T-cell (primary cell): ENCODE measurements around the gene SLC22A14. TPM values are rescaled to one million over a fixed set of nuclear protein-coding genes. Genes with fewer than 3 reads are reported as not detected.
A peak's percentile ranks its signal among the peaks of the same experiment; 100 is the strongest.
"Not testable (repeated sequence)": the region's sequence is repeated elsewhere in the genome, so short reads cannot be mapped to it uniquely, and the experiment has no call there.

Experiments
- ATAC-seq, 4 experiments: fragments of 200-7000 bp in 3 of 4; fragments of 150-1000 bp in 1 of 4; cut with Tn5 transposase; replicated peaks in 1 of 4; 1 replicate in 3 of 4; 2 replicates in 1 of 4; pipeline ENCODE4 v1.10.0; 2021; ENCODE audit warnings: moderate library complexity in 3 of 4, mild to moderate bottlenecking in 2 of 4, moderate number of reproducible peaks in 1 of 4
- CTCF ChIA-PET, 2 donors: fragments of 300-600 bp; sonication (Branson Sonifier 250); formaldehyde crosslinking; loops; one replicate each; lab custom pipeline; 2022; ENCODE audit warnings: antibody characterized with exemption in 2 of 2; lab: Charles Lee
- POLR2A ChIA-PET, 2 donors: fragments of 300-600 bp; sonication (Branson Sonifier 250); formaldehyde crosslinking; loops; one replicate each; lab custom pipeline; 2022; ENCODE audit warnings: antibody characterized with exemption in 2 of 2; lab: Charles Lee
- DNase-seq, 35 experiments: peaks; one replicate each; pipeline versions ENCODE4 v3.0.0 to v3.0.0-alpha.2; 2013 to 2023
- H3K27ac ChIP-seq: one replicate; pipeline ENCODE4 v1.5.1; 2013; ENCODE audit warnings: low read length
- H3K27me3 ChIP-seq, 2 experiments: replicated peaks in 1 of 2; 1 replicate in 1 of 2; 2 replicates in 1 of 2; pipeline versions ENCODE4 v1.6.1 to v1.7.0; 2013; ENCODE audit warnings: low read length in 1 of 2, mixed read lengths in 1 of 2; ENCODE audit not compliant: control insufficient read depth in 2 of 2, insufficient read depth in 2 of 2; ENCODE audit errors: extremely low read depth in 1 of 2
- H3K36me3 ChIP-seq, 2 donors: 1 replicate in 1 of 2; 2 replicates in 1 of 2; pipeline versions ENCODE4 v1.6.1 to v1.7.0; 2013; ENCODE audit warnings: low read length in 1 of 2; ENCODE audit not compliant: control insufficient read depth in 2 of 2, insufficient read depth in 1 of 2; ENCODE audit errors: extremely low read depth in 1 of 2
- H3K4me1 ChIP-seq, 2 experiments: 1 replicate in 1 of 2; 2 replicates in 1 of 2; pipeline versions ENCODE4 v1.6.1 to v1.7.0; 2013; ENCODE audit warnings: low read length in 2 of 2, mixed read lengths in 1 of 2; ENCODE audit not compliant: insufficient read depth in 2 of 2, control insufficient read depth in 1 of 2; ENCODE audit errors: extremely low read depth in 1 of 2
- H3K4me3 ChIP-seq, 2 donors: 1 replicate in 1 of 2; 2 replicates in 1 of 2; pipeline versions ENCODE4 v1.5.1 to v1.7.0; 2013; ENCODE audit warnings: mild to moderate bottlenecking in 2 of 2, low read length in 1 of 2, moderate library complexity in 1 of 2; ENCODE audit not compliant: control insufficient read depth in 1 of 2; ENCODE audit errors: extremely low read depth in 1 of 2
- H3K9me3 ChIP-seq: 2 replicates; pipeline ENCODE4 v1.7.0; 2013
- H3K27ac Mint-ChIP-seq, 2 donors: one replicate each; pipeline ENCODE4 v1.8.0; 2020 to 2021; ENCODE audit warnings: mild to moderate bottlenecking in 2 of 2, mixed read lengths in 2 of 2
- H3K27me3 Mint-ChIP-seq, 2 donors: one replicate each; pipeline ENCODE4 v1.8.0; 2021 to 2022; ENCODE audit warnings: mixed read lengths in 2 of 2
- H3K36me3 Mint-ChIP-seq: one replicate; pipeline ENCODE4 v1.8.0; 2021; ENCODE audit warnings: mixed read lengths
- H3K4me1 Mint-ChIP-seq, 3 donors: one replicate each; pipeline ENCODE4 v1.8.0; 2020 to 2022; ENCODE audit warnings: mixed read lengths in 3 of 3, mild to moderate bottlenecking in 1 of 3
- H3K4me3 Mint-ChIP-seq, 3 donors: one replicate each; pipeline ENCODE4 v1.8.0; 2020 to 2022; ENCODE audit warnings: mild to moderate bottlenecking in 3 of 3, mixed read lengths in 3 of 3, moderate library complexity in 3 of 3
- H3K9me3 Mint-ChIP-seq, 3 donors: one replicate each; pipeline ENCODE4 v1.8.0; 2020 to 2022; ENCODE audit warnings: mixed read lengths in 3 of 3
- WGBS: methylation state at CpG from one replicate; pipeline ENCODE4 v1.1.5; 2013; ENCODE audit warnings: missing lambda C conversion rate; ENCODE audit not compliant: insufficient coverage; 5-methylcytosine and 5-hydroxymethylcytosine counted together
- total RNA-seq, 35 experiments: library from RNA in 6 of 35; stranded (reverse) in 6 of 35; fragments of 120-200 nt in 1 of 35; gene quantifications; one replicate each; pipeline versions ENCODE4 v1.2.1 to v1.2.4 and lab custom pipeline; 2013 to 2026

The SLC22A14 gene
- total RNA-seq, 5 donors from 2014 or later (not counting 1 experiment from before 2014, with no cell fraction given) = 0.10 TPM; not detected in 4

DNA sequence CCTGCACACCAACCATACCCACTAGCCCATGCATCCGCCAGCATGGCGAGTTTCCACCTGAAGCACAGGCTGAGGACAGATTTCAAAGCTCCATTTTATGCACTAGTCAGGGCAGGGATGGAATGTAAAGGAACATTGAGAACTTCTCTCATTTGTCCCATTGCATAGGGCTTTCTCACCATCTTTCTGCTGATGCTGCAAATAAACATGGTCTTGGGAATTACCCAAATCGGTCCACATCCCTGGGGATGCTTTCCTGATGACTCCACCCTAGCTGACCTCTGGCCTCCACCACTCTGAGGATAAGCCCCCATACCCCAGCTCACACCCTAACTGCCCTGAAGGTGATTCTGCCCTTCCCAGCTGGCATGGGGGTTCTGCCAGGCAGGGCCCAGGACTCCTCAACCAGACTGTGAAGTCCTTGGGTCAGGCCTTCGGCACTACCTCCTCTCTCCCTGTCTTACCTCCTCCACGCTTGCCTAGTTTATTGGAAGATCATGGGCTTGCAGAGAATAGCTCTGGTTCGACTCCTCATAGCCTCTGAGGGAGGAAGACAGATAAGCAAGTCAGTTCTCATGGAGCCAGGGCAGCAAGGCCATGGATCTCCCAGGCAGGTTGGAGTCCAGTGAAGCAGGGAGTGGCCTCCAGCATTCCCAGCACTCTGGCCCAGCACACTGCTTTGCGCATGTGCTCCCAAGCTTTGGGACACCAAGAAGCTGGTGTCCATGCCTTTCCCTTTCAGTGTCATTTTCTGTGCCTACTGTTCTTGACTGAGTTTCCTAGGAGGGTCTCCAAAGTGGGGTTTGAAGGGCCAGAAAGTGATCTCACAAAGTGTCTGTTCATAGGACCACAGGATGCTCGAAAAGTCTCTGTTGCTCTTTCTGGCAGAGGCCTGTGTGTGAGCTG is 36.9 kb downstream of the SLC22A14 start:
- H3K27ac ChIP-seq = no peak overlapping the region
- no peaks in the 10 kb centered on the region for H3K36me3 ChIP-seq
- Mint-ChIP-seq H3K27me3 (no peaks in the 10 kb centered on the region), H3K27ac (no peak overlapping the region), H3K36me3 (no peaks in the 10 kb centered on the region), H3K9me3 (peaks cover 0 to 10% (median 4%) of the 10 kb centered on the region in 3 donors), H3K4me1 (no peaks in the 10 kb centered on the region), H3K4me3 (no peak overlapping the region)
- H3K9me3 ChIP-seq = no peaks in the 10 kb centered on the region
- POLR2A ChIA-PET = no interaction called here
- ATAC-seq (no peak), DNase-seq (no peak)
- WGBS = 67% methylated on average over 3 of the region's 8 CpGs
- no peak overlapping the region for H3K4me3 ChIP-seq
- peaks cover 0 to 8% of the 10 kb centered on the region in 2 experiments for H3K27me3 ChIP-seq
- no peaks in the 10 kb centered on the region for H3K4me1 ChIP-seq
- CTCF ChIA-PET = interaction anchor here in 1 of 2 donors (0.6 kb wide), 1 partner anchor 9 kb away, joined by 3 read pairs; no protein-coding TSS in a partner anchor

- CTCF ChIA-PET = interaction anchor here (0.5 to 0.6 kb wide), 2 partner anchors 74 to 338 kb away, joined by 3 to 6 read pairs; no protein-coding TSS in a partner anchor
- H3K4me3 Mint-ChIP-seq, ATAC-seq, H3K9me3 ChIP-seq, DNase-seq, H3K9me3 Mint-ChIP-seq, H3K27me3 Mint-ChIP-seq, H3K27ac ChIP-seq, H3K36me3 ChIP-seq, H3K4me1 ChIP-seq, H3K4me1 Mint-ChIP-seq, POLR2A ChIA-PET, H3K4me3 ChIP-seq, H3K36me3 Mint-ChIP-seq: not testable (repeated sequence)
- peaks cover 0 to 13% of the 10 kb centered on the region in 2 experiments for H3K27me3 ChIP-seq
- no CpG with 5 or more reads among the region's 4 CpGs for WGBS
- H3K27ac Mint-ChIP-seq = peak overlapping the region in 1 of 2 donors; percentile 38
Observed at GRCh38 chr3:38320638-38321037, 38.5 kb downstream of the SLC22A14 start.

- CTCF ChIA-PET = no interaction called here
- ATAC-seq = no peak
- no peak overlapping the region for H3K27ac Mint-ChIP-seq
Observed at GRCh38 chr3:38323060-38323459, 41.0 kb downstream of the SLC22A14 start.

GRCh38 chr3:38325256-38325655 is 43.2 kb downstream of the SLC22A14 start:
- peaks cover 0 to 19% of the 10 kb centered on the region in 2 experiments for H3K27me3 ChIP-seq
- Mint-ChIP-seq H3K4me1 (no peaks in the 10 kb centered on the region), H3K27me3 (peaks cover 0 to 23% of the 10 kb centered on the region in 2 donors), H3K27ac (no peak overlapping the region), H3K9me3 (peaks cover 0 to 10% (median 4%) of the 10 kb centered on the region in 3 donors), H3K4me3 (no peak overlapping the region), H3K36me3 (no peaks in the 10 kb centered on the region)
- H3K9me3 ChIP-seq = no peaks in the 10 kb centered on the region
- no peak for ATAC-seq
- no peak overlapping the region for H3K4me3 ChIP-seq
- H3K27ac ChIP-seq = no peak overlapping the region
- CTCF ChIA-PET = no interaction called here
- no CpG with 5 or more reads among the region's 2 CpGs for WGBS
- POLR2A ChIA-PET = no interaction called here
- DNase-seq = no peak
- no peaks in the 10 kb centered on the region for H3K36me3 ChIP-seq
- H3K4me1 ChIP-seq = no peaks in the 10 kb centered on the region

More at GRCh38 chr3:38323060-38323459, 41.0 kb downstream of the SLC22A14 start:
- H3K4me3 Mint-ChIP-seq = no peak overlapping the region
- peaks cover 0 to 19% of the 10 kb centered on the region in 2 donors for H3K27me3 Mint-ChIP-seq
- no CpG with 5 or more reads among the region's 1 CpG for WGBS
- Histone ChIP-seq H3K4me1 (no peaks in the 10 kb centered on the region), H3K9me3 (no peaks in the 10 kb centered on the region), H3K27me3 (peaks cover 0 to 22% of the 10 kb centered on the region in 2 experiments), H3K4me3 (no peak overlapping the region), H3K36me3 (no peaks in the 10 kb centered on the region), H3K27ac (no peak overlapping the region)
- POLR2A ChIA-PET = no interaction called here
- peaks cover 0 to 10% (median 4%) of the 10 kb centered on the region in 3 donors for H3K9me3 Mint-ChIP-seq
- H3K4me1 Mint-ChIP-seq = no peaks in the 10 kb centered on the region
- DNase-seq = no peak
- no peaks in the 10 kb centered on the region for H3K36me3 Mint-ChIP-seq

- Histone ChIP-seq H3K27ac (no peak overlapping the region), H3K9me3 (no peaks in the 10 kb centered on the region), H3K27me3 (peaks cover 0 to 19% of the 10 kb centered on the region in 2 experiments), H3K4me1 (no peaks in the 10 kb centered on the region), H3K4me3 (no peak overlapping the region), H3K36me3 (no peaks in the 10 kb centered on the region)
- ATAC-seq (no peak), DNase-seq (no peak)
- ChIA-PET CTCF (no interaction called here), POLR2A (no interaction called here)
- Mint-ChIP-seq H3K27ac (no peak overlapping the region), H3K9me3 (peaks cover 0 to 4% (median 0%) of the 10 kb centered on the region in 3 donors), H3K4me3 (no peak overlapping the region), H3K4me1 (no peaks in the 10 kb centered on the region), H3K36me3 (no peaks in the 10 kb centered on the region), H3K27me3 (peaks cover 0 to 23% of the 10 kb centered on the region in 2 donors)
Observed at GRCh38 chr3:38327335-38328009, 45.4 kb downstream of the SLC22A14 start.

DNA sequence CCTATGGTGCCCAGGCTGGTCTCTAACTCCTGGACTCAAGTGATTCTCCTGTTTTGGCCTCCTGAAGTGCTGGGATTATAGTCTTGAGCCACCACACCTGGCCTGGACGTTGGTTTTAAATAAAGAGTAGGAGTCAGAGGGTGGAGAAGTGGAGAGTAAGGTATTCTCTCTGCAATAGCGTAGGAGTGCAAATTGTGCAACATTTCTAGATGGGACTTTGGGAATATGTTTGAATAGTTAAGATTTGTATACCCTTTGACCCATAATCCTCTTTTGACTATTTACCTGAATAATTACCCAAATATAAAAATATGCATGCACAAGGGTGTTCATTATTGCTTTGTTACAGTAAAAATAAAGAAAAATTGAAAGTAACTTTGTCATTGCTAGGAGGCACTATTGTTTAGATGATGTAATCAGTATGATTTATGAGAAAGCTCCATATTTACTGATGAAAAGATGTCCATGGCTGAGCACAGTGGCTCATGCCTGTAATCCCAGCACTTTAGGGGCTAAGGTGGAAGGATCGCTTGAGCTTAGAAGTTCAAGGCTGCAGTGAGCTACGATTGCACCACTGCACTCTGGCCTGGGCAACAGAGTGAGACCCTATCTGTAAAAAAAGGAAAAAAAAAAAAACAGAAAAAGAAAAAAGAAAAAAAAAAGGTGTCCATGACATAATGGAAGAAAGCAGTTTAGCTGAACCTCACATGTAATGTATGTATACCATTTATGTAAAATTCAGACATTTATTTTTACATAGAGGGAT is 49.3 kb downstream of the SLC22A14 start:
- Mint-ChIP-seq H3K4me1 (no peaks in the 10 kb centered on the region), H3K27ac (no peak overlapping the region), H3K9me3 (no peaks in the 10 kb centered on the region), H3K27me3 (peaks cover 0 to 18% of the 10 kb centered on the region in 2 donors), H3K36me3 (no peaks in the 10 kb centered on the region), H3K4me3 (no peak overlapping the region)
- WGBS = 80% methylated on average over 2 of the region's 4 CpGs
- H3K9me3 ChIP-seq = no peaks in the 10 kb centered on the region
- ChIA-PET CTCF (interaction anchor here (0.7 kb wide), 3 partner anchors 42 to 409 kb away, joined by 3 to 8 read pairs (median 4); no protein-coding TSS in a partner anchor), POLR2A (interaction anchor here in 1 of 2 donors (0.7 kb wide), 1 partner anchor 1017 kb away, joined by 6 read pairs; no protein-coding TSS in a partner anchor)
- DNase-seq (no peak), ATAC-seq (no peak)
- no peaks in the 10 kb centered on the region for H3K4me1 ChIP-seq
- no peak overlapping the region for H3K27ac ChIP-seq
- no peak overlapping the region for H3K4me3 ChIP-seq
- H3K27me3 ChIP-seq = peaks cover 0 to 12% of the 10 kb centered on the region in 2 experiments
- no peaks in the 10 kb centered on the region for H3K36me3 ChIP-seq
